ENCODE results near the gene LSM8.
"Not testable (repeated sequence)": the region's sequence is repeated elsewhere in the genome, so short reads cannot be mapped to it uniquely, and the experiment has no call there.

The LSM8 gene

GRCh38 chr7:118183786-118184564 is at the start of gene LSM8:
Gene LSM8 (plus strand): TSS chr7:118184164. CDS start chr7:118184224, 60 bp downstream.
- H3K36me3 Mint-ChIP-seq: peaks cover 14% of the 10 kb centered on the region
- no peaks in the 10 kb centered on the region for H3K27me3 Mint-ChIP-seq
- H3K4me3 Mint-ChIP-seq: peak within 1 kb of the TSS; percentile 98
- H3K27ac Mint-ChIP-seq: peak within 1 kb of the TSS; percentile 99
- H3K9me3 Mint-ChIP-seq: no peaks in the 10 kb centered on the region
- H3K4me1 Mint-ChIP-seq: peaks cover 50% of the 10 kb centered on the region

DNA sequence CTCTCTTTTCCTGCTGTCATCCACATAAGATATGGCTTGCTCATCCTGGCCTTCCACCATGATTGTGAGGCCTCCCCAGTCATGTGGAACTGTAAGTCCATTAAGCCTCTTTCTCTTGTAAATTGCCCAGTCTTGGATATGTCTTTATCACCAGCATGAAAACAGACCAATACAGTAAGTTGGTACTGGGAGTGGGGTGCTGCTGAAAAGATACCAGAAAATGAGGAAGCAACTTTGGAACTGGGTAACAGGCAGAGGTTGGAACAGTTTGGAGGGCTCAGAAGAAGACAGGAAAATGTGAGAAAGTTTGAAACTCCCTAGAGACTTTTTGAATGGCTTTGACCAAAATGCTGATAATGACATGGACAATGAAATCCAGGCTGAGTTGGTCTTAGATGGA is 49.5 kb upstream of the LSM8 start:
- H3K27me3 Mint-ChIP-seq: peaks cover 11% of the 10 kb centered on the region
- H3K4me3 Mint-ChIP-seq, H3K9me3 Mint-ChIP-seq, H3K36me3 Mint-ChIP-seq, H3K4me1 Mint-ChIP-seq, H3K27ac Mint-ChIP-seq: not testable (repeated sequence)

- Mint-ChIP-seq H3K36me3 (no peaks in the 10 kb centered on the region), H3K4me1 (no peaks in the 10 kb centered on the region), H3K4me3 (no peak overlapping the region), H3K9me3 (no peaks in the 10 kb centered on the region), H3K27ac (no peak overlapping the region), H3K27me3 (peaks cover 7% of the 10 kb centered on the region)
These were observed 43.5 kb upstream of the LSM8 start for GRCh38 chr7:118140468-118140867.

DNA sequence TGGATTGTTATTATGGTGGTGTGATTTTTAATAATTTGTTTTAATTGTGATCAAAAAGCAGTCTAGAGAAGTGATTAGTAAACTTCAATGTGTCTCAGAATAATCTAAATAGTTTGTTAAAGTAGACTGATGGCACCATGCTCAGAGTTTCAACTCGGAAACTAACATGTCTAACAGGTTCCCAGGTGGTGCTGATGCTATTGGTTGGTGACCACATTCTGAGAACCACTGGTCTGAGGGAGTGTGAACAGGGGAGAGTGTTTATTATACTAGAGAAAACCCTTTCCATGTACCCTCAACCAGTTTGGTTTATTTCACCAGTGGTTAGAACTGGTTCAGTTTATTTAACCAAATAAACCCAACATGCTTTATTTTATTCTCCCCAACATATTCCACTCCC is 42.0 kb upstream of the LSM8 start:
- Mint-ChIP-seq H3K4me1 (no peaks in the 10 kb centered on the region), H3K9me3 (no peaks in the 10 kb centered on the region)

GRCh38 chr7:118148930-118149329 is 35.0 kb upstream of the LSM8 start:
- no peaks in the 10 kb centered on the region for H3K27me3 Mint-ChIP-seq
- H3K27ac Mint-ChIP-seq: no peak overlapping the region
- no peaks in the 10 kb centered on the region for H3K4me1 Mint-ChIP-seq
- no peaks in the 10 kb centered on the region for H3K36me3 Mint-ChIP-seq
- no peaks in the 10 kb centered on the region for H3K9me3 Mint-ChIP-seq
- H3K4me3 Mint-ChIP-seq: no peak overlapping the region

More for the DNA sequence above, 42.0 kb upstream of the LSM8 start:
- Mint-ChIP-seq H3K27ac (no peak overlapping the region), H3K4me3 (no peak overlapping the region), H3K36me3 (no peaks in the 10 kb centered on the region), H3K27me3 (peaks cover 7% of the 10 kb centered on the region)

DNA sequence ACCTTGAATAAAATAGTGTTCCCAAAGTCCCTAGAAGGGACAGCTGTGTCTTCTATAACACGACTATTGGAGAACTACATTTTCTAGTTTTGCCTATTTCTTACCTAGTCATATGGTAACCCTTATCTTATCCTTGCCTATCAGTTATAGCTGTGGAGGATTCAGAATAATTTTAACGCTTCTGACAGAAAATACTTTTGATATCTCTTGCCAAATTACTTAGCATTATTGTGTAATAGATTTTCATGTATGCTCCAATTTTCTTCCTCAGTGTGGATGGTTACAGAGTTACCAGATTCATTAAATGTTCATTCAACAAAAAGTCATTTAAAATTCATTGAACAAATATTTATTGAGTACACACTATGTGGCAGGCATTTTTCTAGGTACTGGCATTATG is 34.6 kb upstream of the LSM8 start:
- Mint-ChIP-seq H3K27me3 (no peaks in the 10 kb centered on the region), H3K36me3 (no peaks in the 10 kb centered on the region), H3K9me3 (no peaks in the 10 kb centered on the region), H3K27ac (no peak overlapping the region), H3K4me3 (no peak overlapping the region), H3K4me1 (no peaks in the 10 kb centered on the region)

- Mint-ChIP-seq H3K36me3 (no peaks in the 10 kb centered on the region), H3K4me3 (no peak overlapping the region), H3K27me3 (peaks cover 9% of the 10 kb centered on the region), H3K4me1 (no peaks in the 10 kb centered on the region), H3K9me3 (no peaks in the 10 kb centered on the region), H3K27ac (no peak overlapping the region)
These were observed 32.3 kb upstream of the LSM8 start for GRCh38 chr7:118151671-118152070.

GRCh38 chr7:118152149-118152548 is 31.8 kb upstream of the LSM8 start:
- no peak overlapping the region for H3K4me3 Mint-ChIP-seq
- H3K27ac Mint-ChIP-seq: no peak overlapping the region
- no peaks in the 10 kb centered on the region for H3K36me3 Mint-ChIP-seq
- H3K9me3 Mint-ChIP-seq: no peaks in the 10 kb centered on the region
- peaks cover 9% of the 10 kb centered on the region for H3K27me3 Mint-ChIP-seq
- no peaks in the 10 kb centered on the region for H3K4me1 Mint-ChIP-seq

GRCh38 chr7:118152654-118153053 is 31.3 kb upstream of the LSM8 start:
- Mint-ChIP-seq H3K27me3 (peaks cover 9% of the 10 kb centered on the region), H3K4me3 (no peak overlapping the region), H3K4me1 (no peaks in the 10 kb centered on the region), H3K27ac (no peak overlapping the region), H3K9me3 (no peaks in the 10 kb centered on the region), H3K36me3 (no peaks in the 10 kb centered on the region)

DNA sequence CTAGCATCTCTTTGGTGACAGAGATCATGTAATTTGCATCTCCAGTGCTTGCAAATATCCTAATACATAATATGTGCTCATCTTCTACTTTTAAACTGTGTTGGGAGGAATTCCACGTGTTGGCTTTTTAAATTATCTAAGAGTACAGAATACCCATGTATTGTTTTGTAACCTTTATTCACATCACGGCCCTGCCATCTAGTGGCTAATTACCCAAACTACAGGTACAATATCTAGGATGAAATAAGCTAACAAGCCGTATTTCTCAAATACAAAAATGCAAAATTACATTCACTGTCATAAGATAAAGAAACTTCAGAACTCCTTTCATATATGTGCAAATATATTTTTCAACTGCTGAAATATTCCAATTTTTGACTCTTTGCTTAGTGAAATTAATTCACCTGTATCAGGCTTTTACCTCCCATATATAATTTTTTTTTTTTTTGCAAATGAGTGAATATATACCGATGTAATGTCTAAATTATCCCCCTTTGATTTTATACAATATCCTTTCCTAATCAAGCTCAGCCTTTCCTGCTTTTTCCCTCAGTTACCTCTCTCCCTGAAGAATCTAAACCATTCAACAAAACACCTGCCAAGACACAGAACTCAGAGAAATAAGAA is 30.3 kb upstream of the LSM8 start:
- H3K4me1 Mint-ChIP-seq: no peaks in the 10 kb centered on the region
- H3K27ac Mint-ChIP-seq: no peak overlapping the region
- H3K27me3 Mint-ChIP-seq: peaks cover 9% of the 10 kb centered on the region
- peaks cover 6% of the 10 kb centered on the region for H3K9me3 Mint-ChIP-seq
- H3K4me3 Mint-ChIP-seq: no peak overlapping the region
- no peaks in the 10 kb centered on the region for H3K36me3 Mint-ChIP-seq

DNA sequence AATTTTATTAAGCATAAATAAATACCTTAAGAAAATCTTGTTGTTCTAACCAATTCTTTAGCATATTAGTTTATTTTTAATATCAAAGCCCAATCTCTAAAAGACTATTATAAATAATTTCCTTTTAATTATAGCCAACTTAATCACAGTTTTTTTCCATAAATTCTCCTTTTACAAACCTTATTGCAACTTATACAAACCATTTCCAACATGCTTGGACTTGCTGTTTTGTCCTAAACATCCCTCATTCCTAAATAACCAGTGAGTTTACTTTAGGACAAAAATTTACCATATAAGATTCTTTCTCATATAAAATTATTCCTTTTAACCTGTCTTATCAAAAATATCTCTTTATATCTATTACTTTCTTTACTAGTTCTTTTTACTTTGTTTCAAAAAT is 25.2 kb upstream of the LSM8 start:
- Mint-ChIP-seq H3K36me3 (no peaks in the 10 kb centered on the region), H3K9me3 (peaks cover 6% of the 10 kb centered on the region), H3K27me3 (peaks cover 10% of the 10 kb centered on the region), H3K4me3 (no peak overlapping the region), H3K27ac (no peak overlapping the region), H3K4me1 (no peaks in the 10 kb centered on the region)

GRCh38 chr7:118169146-118169545 is 14.8 kb upstream of the LSM8 start:
- Mint-ChIP-seq H3K9me3 (no peaks in the 10 kb centered on the region), H3K4me1 (no peaks in the 10 kb centered on the region), H3K27me3 (peaks cover 25% of the 10 kb centered on the region), H3K4me3 (no peak overlapping the region), H3K36me3 (peaks cover 3% of the 10 kb centered on the region), H3K27ac (no peak overlapping the region)

DNA sequence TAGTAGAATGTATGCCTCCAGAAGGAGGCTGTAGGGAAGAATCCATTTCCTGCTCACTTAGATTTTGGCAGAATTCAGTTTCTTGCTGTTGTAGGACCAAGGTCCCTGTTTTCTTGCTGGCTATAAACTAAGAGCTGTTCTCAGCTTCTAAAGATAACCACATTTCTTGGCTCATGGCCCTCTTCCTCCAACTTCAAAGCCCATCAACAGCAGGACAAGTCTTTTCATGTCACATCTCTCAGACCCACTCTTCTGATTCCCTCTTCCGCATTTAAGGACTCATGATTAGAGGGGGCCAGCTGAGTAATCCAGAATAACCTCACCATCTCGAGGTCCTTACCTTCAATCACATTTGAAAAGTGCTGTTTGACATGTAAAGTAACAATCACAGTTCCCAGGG is 8.2 kb upstream of the LSM8 start:
- H3K9me3 Mint-ChIP-seq: no peaks in the 10 kb centered on the region
- no peak overlapping the region for H3K4me3 Mint-ChIP-seq
- H3K27ac Mint-ChIP-seq: no peak overlapping the region
- H3K4me1 Mint-ChIP-seq: no peaks in the 10 kb centered on the region
- H3K36me3 Mint-ChIP-seq: peaks cover 6% of the 10 kb centered on the region
- H3K27me3 Mint-ChIP-seq: peaks cover 11% of the 10 kb centered on the region

DNA sequence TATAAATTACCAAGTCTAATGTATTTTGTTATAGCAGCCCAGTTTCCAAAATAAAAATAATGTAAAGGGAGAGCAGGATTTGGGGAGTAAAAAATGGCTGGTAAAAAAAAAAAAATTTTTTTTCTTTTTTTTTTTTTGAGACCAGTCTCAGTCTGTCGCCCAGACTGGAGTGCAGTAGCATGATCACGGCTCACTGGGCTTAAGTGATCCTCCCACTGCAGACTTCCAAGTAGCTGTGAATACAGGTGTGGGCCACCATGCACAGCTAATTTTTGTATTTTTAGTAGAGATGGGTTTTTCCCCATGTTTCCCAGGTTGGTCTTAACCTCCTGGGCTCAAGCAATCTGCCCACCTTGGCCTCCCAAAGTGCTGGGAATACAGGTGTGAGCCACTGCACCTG is 4.8 kb upstream of the LSM8 start:
- H3K4me3 Mint-ChIP-seq: no peak overlapping the region

DNA sequence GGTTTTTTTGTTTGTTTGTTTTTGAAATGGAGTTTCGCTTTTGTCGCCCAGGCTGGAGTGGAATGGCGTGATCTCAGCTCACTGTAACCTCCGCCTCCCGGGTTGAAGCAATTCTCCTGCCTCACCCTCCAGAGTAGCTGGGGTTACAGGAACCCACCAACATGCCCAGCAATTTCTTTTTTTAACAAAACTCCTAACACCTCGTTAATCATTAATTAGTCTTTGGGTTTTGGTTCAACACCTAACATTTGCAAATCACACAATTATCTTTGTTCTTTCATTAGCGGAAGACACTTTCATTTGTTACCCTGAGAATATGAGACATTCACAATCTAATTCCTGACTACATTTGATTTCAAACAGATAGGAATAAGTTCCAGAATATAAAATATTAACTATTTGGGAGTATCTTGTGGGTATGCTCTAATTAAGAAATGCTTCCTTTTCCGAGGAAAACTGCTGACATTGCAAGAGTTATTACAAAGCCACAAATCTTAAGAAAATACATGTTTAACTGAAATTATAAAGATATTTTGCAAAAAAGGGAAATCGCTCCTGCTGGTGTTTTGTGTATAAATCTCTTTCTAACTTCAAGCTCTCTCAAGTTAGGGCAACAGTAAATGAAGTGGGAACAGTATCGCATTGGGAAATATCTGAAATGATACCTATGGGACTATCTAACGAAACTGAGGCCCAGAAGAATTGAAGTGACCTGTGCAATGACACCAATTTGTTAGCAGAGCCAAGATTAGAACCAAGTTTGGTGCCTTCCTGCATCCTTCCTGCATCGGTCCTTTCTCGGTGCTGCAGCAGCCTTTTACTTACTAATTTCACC is 1.2 kb upstream of the LSM8 start:
- Mint-ChIP-seq H3K9me3 (no peaks in the 10 kb centered on the region), H3K4me1 (peaks cover 45% of the 10 kb centered on the region), H3K4me3 (peak overlapping the region; percentile 98), H3K36me3 (peaks cover 14% of the 10 kb centered on the region), H3K27ac (peak overlapping the region; percentile 99), H3K27me3 (no peaks in the 10 kb centered on the region)

More for the DNA sequence above, 4.8 kb upstream of the LSM8 start:
- Mint-ChIP-seq H3K36me3 (peaks cover 7% of the 10 kb centered on the region), H3K27me3 (peaks cover 2% of the 10 kb centered on the region), H3K9me3 (no peaks in the 10 kb centered on the region), H3K4me1 (peaks cover 11% of the 10 kb centered on the region), H3K27ac (no peak overlapping the region)

- H3K27ac Mint-ChIP-seq: peak overlapping the region; percentile 99
- peaks cover 50% of the 10 kb centered on the region for H3K4me1 Mint-ChIP-seq
- no peaks in the 10 kb centered on the region for H3K9me3 Mint-ChIP-seq
- no peaks in the 10 kb centered on the region for H3K27me3 Mint-ChIP-seq
- peaks cover 14% of the 10 kb centered on the region for H3K36me3 Mint-ChIP-seq
- peak overlapping the region; percentile 98 for H3K4me3 Mint-ChIP-seq
These were observed 557 bp upstream of the LSM8 start for GRCh38 chr7:118183428-118183785.

All from activated naive CD4-positive, alpha-beta T cell treated with anti-CD3 and anti-CD28 coated beads, Interleukin-2, amount 50 U/mL, for 24 hours (primary cell).